HFF-Myc (cell line): ENCODE measurements around the gene CSF3R.

ENCODE experiments used
- DNase-seq: peaks from one replicate; pipeline ENCODE4 v3.0.0-alpha.2; 2011; ENCODE audit warnings: low read depth; ENCODE audit errors: extremely low read depth
- H3K4me3 ChIP-seq: replicated peaks from 2 replicates; pipeline ENCODE4 v1.5.1; 2011; ENCODE audit warnings: low read depth, mild to moderate bottlenecking, control low read depth, low read length
- TF ChIP-seq, protein P1 (sequence below): IDR thresholded peaks from 2 replicates; pipeline ENCODE4 v1.5.1; 2012; ENCODE audit warnings: mild to moderate bottlenecking, low read depth, low read length, control low read depth; ENCODE audit errors: missing control alignments

Gene CSF3R

DNA sequence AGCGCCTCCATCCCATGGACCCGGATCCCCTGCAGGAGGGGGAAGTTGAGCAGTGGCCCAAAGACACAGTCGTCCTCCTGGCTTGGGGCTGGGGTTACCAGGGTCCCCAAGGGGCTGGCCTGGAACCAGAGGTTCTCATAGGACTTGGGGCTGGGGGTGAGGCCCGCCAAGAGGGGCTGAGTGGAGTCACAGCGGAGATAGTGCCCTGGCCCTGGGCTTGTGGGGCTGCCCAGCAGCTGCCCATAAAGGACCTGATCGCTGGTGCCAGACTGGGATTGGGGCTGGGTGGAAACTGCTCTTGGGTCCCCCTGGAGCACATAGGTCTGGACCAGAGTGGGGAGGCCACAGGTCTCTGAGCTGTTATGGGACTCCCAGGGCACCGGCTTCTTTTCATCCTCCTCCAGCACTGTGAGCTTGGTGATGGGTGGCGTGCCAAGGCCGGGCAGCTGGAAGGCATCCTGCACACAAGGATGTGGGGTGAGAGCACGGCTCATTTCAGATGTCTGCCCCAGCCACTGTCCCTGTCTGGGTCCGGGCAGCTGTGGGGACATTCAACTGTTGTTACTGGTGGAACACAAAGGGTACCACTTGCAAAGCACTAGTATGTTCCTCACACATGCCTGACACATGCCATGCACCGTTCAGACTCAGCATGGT is 16.2 kb downstream of the CSF3R start:
- no peak overlapping the region for H3K4me3 ChIP-seq
- DNase-seq, result no peak
- TF ChIP-seq, protein P1, sequence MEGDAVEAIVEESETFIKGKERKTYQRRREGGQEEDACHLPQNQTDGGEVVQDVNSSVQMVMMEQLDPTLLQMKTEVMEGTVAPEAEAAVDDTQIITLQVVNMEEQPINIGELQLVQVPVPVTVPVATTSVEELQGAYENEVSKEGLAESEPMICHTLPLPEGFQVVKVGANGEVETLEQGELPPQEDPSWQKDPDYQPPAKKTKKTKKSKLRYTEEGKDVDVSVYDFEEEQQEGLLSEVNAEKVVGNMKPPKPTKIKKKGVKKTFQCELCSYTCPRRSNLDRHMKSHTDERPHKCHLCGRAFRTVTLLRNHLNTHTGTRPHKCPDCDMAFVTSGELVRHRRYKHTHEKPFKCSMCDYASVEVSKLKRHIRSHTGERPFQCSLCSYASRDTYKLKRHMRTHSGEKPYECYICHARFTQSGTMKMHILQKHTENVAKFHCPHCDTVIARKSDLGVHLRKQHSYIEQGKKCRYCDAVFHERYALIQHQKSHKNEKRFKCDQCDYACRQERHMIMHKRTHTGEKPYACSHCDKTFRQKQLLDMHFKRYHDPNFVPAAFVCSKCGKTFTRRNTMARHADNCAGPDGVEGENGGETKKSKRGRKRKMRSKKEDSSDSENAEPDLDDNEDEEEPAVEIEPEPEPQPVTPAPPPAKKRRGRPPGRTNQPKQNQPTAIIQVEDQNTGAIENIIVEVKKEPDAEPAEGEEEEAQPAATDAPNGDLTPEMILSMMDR, result no peak

DNA sequence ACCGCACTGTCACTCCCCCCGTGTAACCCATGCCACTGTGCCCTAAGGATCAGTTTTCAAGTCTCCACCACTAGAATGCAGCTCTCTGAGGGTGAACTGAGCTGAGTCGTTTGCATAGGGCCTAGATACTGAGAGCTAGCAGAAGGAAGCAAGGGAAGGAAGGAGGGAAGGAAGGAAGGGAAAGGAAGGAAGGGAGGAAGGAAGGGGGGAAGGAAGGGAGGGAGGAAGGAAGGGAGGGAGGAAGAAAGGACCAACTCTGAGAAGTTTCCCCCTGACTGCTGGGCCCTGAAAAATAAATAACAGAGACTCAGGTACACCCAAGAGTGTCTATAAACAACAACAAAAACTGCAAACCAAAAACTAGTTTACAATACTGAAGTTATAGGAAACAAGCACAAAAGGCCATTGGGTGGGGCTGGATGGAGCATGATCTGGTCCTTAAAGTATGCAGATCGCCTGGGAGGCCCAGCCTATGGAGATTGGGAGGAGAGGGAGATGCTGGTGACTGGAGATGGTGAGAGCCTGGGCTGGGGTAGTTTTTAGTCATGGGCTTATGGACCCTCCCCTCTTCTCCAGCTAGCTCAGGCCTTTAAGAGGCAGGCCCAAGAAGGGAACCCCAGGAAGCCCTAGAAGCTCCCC is 16.9 kb downstream of the CSF3R start:
- DNase-seq, result no peak
- H3K4me3 ChIP-seq, result no peak overlapping the region
- TF ChIP-seq, protein P1, result no peak

DNA sequence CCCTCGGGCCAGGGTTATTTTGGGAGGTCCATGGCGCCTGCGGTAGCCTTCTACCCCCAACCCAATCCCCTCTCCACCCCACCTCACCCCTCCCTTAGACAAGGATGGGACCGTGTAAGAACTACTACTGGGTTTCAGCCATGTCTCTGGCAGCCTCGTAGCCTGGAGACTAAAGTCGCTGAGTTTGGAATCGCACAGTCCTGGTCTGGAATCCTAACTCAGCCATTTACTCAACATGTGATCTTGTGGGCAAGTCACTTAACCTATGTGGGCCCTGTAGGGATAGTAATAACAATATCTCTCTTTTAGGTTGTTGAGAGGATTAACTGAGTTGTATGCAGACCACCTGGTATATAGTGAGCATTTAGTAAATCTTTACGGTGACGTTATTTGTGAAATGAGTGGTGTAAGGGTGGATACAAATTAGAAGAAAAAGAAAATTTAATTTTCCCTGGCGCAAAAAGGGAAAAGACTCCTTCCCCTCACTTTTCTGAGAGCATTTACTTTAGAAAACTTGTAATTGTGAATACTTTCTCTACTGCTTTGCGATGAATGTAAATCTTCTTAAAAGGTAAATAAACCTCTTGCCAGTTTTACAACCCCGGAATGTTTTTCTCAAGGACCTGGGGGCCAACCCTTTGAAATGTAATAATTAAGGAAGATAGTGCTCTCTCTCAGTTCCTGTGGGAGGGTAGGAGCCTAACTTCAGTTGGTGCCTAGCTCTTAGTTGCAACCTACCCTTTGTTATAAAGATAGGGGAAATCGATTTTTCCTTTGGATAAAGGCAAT is 17.9 kb downstream of the CSF3R start:
- peak overlapping the region; percentile 81 for H3K4me3 ChIP-seq
- TF ChIP-seq, protein P1, result no peak
- DNase-seq, result no peak

DNA sequence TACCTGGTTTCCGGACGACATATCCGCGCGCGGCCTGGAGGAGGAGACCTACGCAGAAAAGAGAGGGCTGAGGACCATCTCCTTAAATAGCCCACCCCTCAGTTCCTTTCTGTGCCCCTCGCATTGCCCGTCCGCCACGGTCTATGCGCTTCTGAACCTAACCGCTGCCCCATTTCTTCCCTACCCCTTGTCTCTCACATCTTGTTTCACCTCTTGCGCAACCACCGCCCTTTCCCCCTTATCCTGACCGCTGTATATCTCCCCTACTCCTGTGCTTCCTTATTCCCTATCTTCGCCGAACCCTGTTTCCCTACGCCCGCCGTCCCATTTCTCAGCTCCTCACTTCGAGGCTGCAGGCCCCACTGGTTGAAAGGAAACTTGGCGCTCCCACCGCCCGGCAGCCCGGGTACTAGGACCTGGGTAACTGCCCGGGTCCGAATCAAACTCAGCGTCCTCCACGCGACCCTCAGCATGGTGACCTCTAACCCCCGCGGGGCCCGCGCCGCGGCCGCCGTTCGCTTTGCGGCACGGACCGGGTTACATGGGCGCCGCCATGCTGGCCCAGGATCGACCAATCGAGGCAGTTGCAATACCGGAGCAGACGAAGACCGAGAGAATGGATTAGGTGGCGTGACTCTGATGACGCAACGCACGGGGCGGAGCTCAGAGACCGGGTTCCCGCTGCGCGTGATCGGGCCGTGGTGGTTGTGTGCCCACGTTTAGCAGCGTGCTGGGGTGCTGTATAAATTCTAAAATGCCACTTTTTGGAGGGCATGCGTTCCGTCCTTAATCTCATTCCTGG is 18.7 kb downstream of the CSF3R start, which contains the start of gene MRPS15:
MRPS15 (minus strand) TSS at position 582 of the 802 bp plus-strand sequence; CDS start at position 473, 109 bp downstream.
- DNase-seq, result peak; percentile 91
- H3K4me3 ChIP-seq, result peak within 1 kb of the TSS; percentile 81
- TF ChIP-seq, protein P1, result no peak

- no peak for DNase-seq
- peak overlapping the region; percentile 81 for H3K4me3 ChIP-seq
- TF ChIP-seq, protein P1, result no peak
Measured at GRCh38 chr1:36463463-36463802, 19.3 kb downstream of the CSF3R start.

- no peak overlapping the region for H3K4me3 ChIP-seq
- no peak for DNase-seq
- TF ChIP-seq, protein P1, result no peak
Measured at GRCh38 chr1:36458910-36459309, 23.8 kb downstream of the CSF3R start.
